Measurements from ENCODE around the gene H1-8. TPM values are rescaled to one million over a fixed set of nuclear protein-coding genes. Genes with fewer than 3 reads are reported as not detected.

The H1-8 gene
- total RNA-seq, 4 donors from 2014 or later = not detected

DNA sequence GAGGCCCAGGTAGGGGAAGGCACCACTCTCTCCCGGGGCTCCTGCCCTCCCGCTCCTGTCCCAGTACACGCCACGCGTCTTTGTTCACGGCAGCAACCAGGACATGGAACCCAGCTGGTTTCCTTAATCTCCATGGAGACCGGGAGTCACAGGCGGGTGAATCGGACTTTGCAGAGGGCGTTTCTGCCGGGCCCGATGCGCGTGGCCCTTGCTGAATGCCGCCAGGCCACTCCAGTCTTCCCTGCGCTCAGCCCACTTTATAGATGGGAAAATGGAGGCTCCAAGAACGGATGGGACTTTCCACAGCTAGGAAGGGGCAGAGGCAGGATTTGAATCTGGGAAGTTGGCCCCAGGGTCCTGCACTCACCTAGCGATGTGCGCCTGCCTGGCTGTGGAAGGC is 56.1 kb downstream of the H1-8 start:
- TF ChIP-seq CTCF (IDR thresholded peaks at IDR 0.05) = no peak
- ATAC-seq (ENCODE audit: low FRiP score) = no peak
- DNase-seq (ENCODE audit: low spot score) = no peak

DNA sequence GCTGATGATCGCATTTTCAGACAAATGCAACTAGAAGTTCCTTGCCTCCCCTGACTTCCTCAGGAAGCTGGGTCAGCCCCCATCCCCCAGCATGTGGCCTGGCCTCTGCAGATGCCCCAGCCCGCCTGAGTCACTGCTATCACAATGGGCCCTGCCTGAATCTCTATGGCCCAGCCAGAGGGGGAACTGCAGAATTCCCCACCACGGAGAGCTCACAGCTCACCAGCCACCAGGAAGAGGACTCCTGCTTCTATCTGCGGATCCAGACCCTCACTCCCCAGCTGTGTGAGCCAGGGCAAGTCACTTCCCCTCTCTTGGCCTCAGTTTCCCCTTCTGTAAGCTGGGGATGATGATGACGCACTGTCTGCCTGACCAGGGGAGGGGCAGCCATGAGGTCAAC is 56.6 kb downstream of the H1-8 start:
- TF ChIP-seq CTCF (IDR thresholded peaks at IDR 0.05) = no peak
- ATAC-seq (ENCODE audit: low FRiP score) = peak; percentile 11
- DNase-seq (ENCODE audit: low spot score) = no peak

DNA sequence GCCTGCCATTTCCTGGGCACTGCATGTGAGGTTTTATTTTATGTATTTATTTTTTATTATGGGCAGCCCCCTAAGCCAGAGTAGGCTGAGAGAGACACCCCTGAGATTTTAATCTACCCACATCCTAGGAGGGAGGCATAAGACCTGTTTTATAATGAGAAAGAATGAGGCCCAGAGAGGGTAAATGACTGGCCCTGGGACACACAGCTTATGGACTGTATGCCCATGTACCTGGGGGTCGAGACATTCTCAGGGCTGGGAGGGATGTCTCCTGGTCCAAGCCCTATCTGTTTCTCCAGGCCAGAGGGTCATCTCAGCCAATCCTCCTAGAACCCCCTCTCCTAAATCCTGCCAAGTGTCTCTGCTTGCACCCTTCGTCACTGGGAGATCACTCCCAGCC is 57.4 kb downstream of the H1-8 start:
- DNase-seq (ENCODE audit: low spot score) (no peak), ATAC-seq (ENCODE audit: low FRiP score) (no peak)
- TF ChIP-seq CTCF (IDR thresholded peaks at IDR 0.05) = no peak

Small RNAs within 50 kb of the gene (small RNA-seq; reads per million reads assigned to genes)
- gene RN7SL752P = not detected

Other genes starting within 250 kb of the H1-8 start
- 1 to 10 TPM in 2 of 4 donors, under 1 TPM in 2; 0.24 to 2.8 (median 1.0) TPM for gene EFCAB12, start 114.5 kb upstream of the H1-8 start, total RNA-seq
- 10 to 100 TPM; 15.6 to 29.3 (median 27.8) TPM for gene MBD4, start 103.2 kb upstream of the H1-8 start, total RNA-seq
- 10 to 100 TPM; 19.6 to 62.9 (median 28.2) TPM for gene IFT122, start 103.0 kb upstream of the H1-8 start, total RNA-seq
- under 1 TPM in 1 of 4 donors, not detected in 3; 0.28 TPM for gene RHO, start 14.5 kb upstream of the H1-8 start, total RNA-seq
- 100 to 1,000 TPM in 3 of 4 donors, 10 to 100 TPM in 1; 82.7 to 364 (median 170) TPM for gene PLXND1, start 63.5 kb downstream of the H1-8 start, total RNA-seq

Measured in omental fat pad (tissue), 4 donors.